GM12878 (cell line): ENCODE results near the gene PEX5. TPM values are rescaled to one million over a fixed set of nuclear protein-coding genes. Genes with fewer than 3 reads are reported as not detected.

Source experiments
- ATAC-seq: fragments of 200-7000 bp; cut with Tn5 transposase; 3 replicates; pipeline ENCODE4 v1.9.1; 2020; ENCODE audit warnings: mild to moderate bottlenecking, moderate library complexity
- BruUV-seq: library from RNA; stranded (reverse); fragments of 400-500 nt; replicated peaks from 2 replicates; lab custom pipeline; 2021; lab: Mats Ljungman, UMichigan
- CTCF ChIA-PET: fragments of 300-600 bp; sonication (Branson Sonifier 250); formaldehyde crosslinking; extraction: SDS; loops from one replicate; lab custom pipeline; 2021; ENCODE audit warnings: inconsistent platforms; lab: Yijun Ruan, JAX
- POLR2A ChIA-PET: fragments of 350-600 bp; formaldehyde crosslinking; extraction: SDS; loops from one replicate; lab custom pipeline; 2021; ENCODE audit warnings: inconsistent platforms; lab: Charles Lee
- RAD21 ChIA-PET: fragments of 300-600 bp; sonication (Branson Sonifier 250); formaldehyde crosslinking; loops from one replicate; lab custom pipeline; 2023; ENCODE audit warnings: antibody characterized with exemption; ENCODE audit not compliant: unreplicated experiment; lab: Charles Lee
- SMC1A ChIA-PET: fragments of 300-600 bp; sonication (Branson Sonifier 250); formaldehyde crosslinking; loops from one replicate; lab custom pipeline; 2023; ENCODE audit not compliant: unreplicated experiment, uncharacterized antibody; lab: Charles Lee
- DNase-seq: peaks from one replicate; pipeline ENCODE4 v3.0.0-alpha.2; 2011; ENCODE audit warnings: low read depth, low spot score
- FAIRE-seq: peaks from 3 replicates; lab custom pipeline; 2011; peaks lifted over from hg19 to GRCh38; lab: Jason Lieb, UNC
- H2AFZ ChIP-seq: 2 replicates; pipeline ENCODE4 v1.6.0; 2011; ENCODE audit warnings: low read depth, low read length, control low read depth; ENCODE audit not compliant: control insufficient read depth
- H3K27ac ChIP-seq: 2 replicates; pipeline ENCODE4 v1.5.1; 2011; ENCODE audit warnings: control low read depth; ENCODE audit not compliant: control insufficient read depth, insufficient read depth
- H3K27me3 ChIP-seq, 2 experiments: replicated peaks in 1 of 2; 2 replicates each; pipeline versions ENCODE4 v1.6.0 to v1.6.1; 2011; ENCODE audit warnings: low read length in 1 of 2; ENCODE audit not compliant: control insufficient read depth in 2 of 2, insufficient read depth in 2 of 2
- H3K36me3 ChIP-seq, 2 experiments: 2 replicates each; pipeline ENCODE4 v1.5.1; 2011; ENCODE audit warnings: low read length in 1 of 2; ENCODE audit not compliant: control insufficient read depth in 2 of 2, insufficient read depth in 2 of 2
- H3K4me1 ChIP-seq: 2 replicates; pipeline ENCODE4 v1.6.1; 2011; ENCODE audit warnings: mild to moderate bottlenecking, low read length, moderate library complexity, mixed read lengths; ENCODE audit not compliant: control insufficient read depth, insufficient read depth
- H3K4me2 ChIP-seq: 2 replicates; pipeline ENCODE4 v1.6.0; 2011; ENCODE audit warnings: control low read depth; ENCODE audit not compliant: control insufficient read depth, insufficient read depth
- H3K4me3 ChIP-seq: fragments of 200-600 bp; sonication (generic); 2 replicates; pipeline ENCODE4 v1.5.1; 2016
- H3K79me2 ChIP-seq: 2 replicates; pipeline ENCODE4 v1.6.0; 2011; ENCODE audit warnings: low read length; ENCODE audit not compliant: control insufficient read depth, insufficient read depth
- H3K9ac ChIP-seq: 2 replicates; pipeline ENCODE4 v1.8.0; 2011; ENCODE audit warnings: low read length, control low read depth, mixed read lengths; ENCODE audit not compliant: control insufficient read depth, insufficient read depth
- H3K9me3 ChIP-seq: replicated peaks from 3 replicates; pipeline ENCODE4 v1.5.1; 2011; ENCODE audit warnings: mild to moderate bottlenecking, low read length; ENCODE audit not compliant: control insufficient read depth, insufficient read depth
- H4K20me1 ChIP-seq: 2 replicates; pipeline ENCODE4 v1.6.0; 2011; ENCODE audit not compliant: control insufficient read depth, insufficient read depth
- ATF3 ChIP-seq: IDR thresholded peaks from 2 replicates; pipeline ENCODE4 v1.6.1; 2011; ENCODE audit warnings: low read depth, mild to moderate bottlenecking, low read length, moderate library complexity, borderline replicate concordance; ENCODE audit errors: extremely low read depth
- BCL3 ChIP-seq: IDR thresholded peaks from 2 replicates; pipeline ENCODE4 v1.6.1; 2011; ENCODE audit warnings: borderline replicate concordance, low read depth, mild to moderate bottlenecking, moderate library complexity, low read length; ENCODE audit not compliant: insufficient read depth, poor library complexity, severe bottlenecking
- ESRRA ChIP-seq: IDR thresholded peaks from 2 replicates; pipeline ENCODE4 v1.6.1; 2012; ENCODE audit warnings: mild to moderate bottlenecking, low read length, improper control_type of control experiment
- GATAD2B ChIP-seq: fragments of 450-650 bp; conservative IDR thresholded peaks from 2 replicates; pipeline ENCODE4 v1.6.1; 2017; ENCODE audit warnings: low read depth, mild to moderate bottlenecking, moderate library complexity
- IRF5 ChIP-seq: fragments of 450-650 bp; IDR thresholded peaks from 2 replicates; pipeline ENCODE4 v1.6.1; 2017; ENCODE audit warnings: borderline replicate concordance
- MAX ChIP-seq: IDR thresholded peaks from 2 replicates; pipeline ENCODE4 v1.6.1; 2012; ENCODE audit warnings: low read depth, low read length, improper control_type of control experiment
- MTA3 ChIP-seq: IDR thresholded peaks from 2 replicates; pipeline ENCODE4 v1.6.1; 2012; ENCODE audit warnings: low read length, inconsistent platforms, borderline replicate concordance
- MXI1 ChIP-seq: fragments of 150-350 bp; IDR thresholded peaks from 2 replicates; pipeline ENCODE4 v1.6.1; 2011; ENCODE audit warnings: low read depth, mild to moderate bottlenecking, inconsistent platforms, low read length, improper control_type of control experiment
- RCOR1 ChIP-seq: conservative IDR thresholded peaks from 2 replicates; pipeline ENCODE4 v1.6.1; 2012; ENCODE audit warnings: low read depth, low read length, improper control_type of control experiment
- SMAD1 ChIP-seq: fragments of 450-650 bp; IDR thresholded peaks from 2 replicates; pipeline ENCODE4 v1.6.1; 2018; ENCODE audit warnings: mild to moderate bottlenecking, low read depth; ENCODE audit not compliant: partially characterized antibody
- STAT3 ChIP-seq: IDR thresholded peaks from 2 replicates; pipeline ENCODE4 v1.6.1; 2011; ENCODE audit warnings: low read depth, low read length, improper control_type of control experiment
- TARDBP ChIP-seq: IDR thresholded peaks from 2 replicates; pipeline ENCODE4 v1.6.1; 2016; ENCODE audit warnings: borderline replicate concordance
- TCF3 ChIP-seq: IDR thresholded peaks from 2 replicates; pipeline ENCODE4 v1.6.1; 2012; ENCODE audit warnings: low read depth, mild to moderate bottlenecking, low read length, borderline replicate concordance; ENCODE audit not compliant: insufficient read depth
- TCF7 ChIP-seq: IDR thresholded peaks from 2 replicates; pipeline ENCODE4 v1.6.1; 2014; ENCODE audit warnings: antibody characterized with exemption, borderline replicate concordance
- WGBS: methylation state at CpG from one replicate; pipeline ENCODE4 v1.1.6; 2016; ENCODE audit warnings: low lambda C conversion rate; ENCODE audit not compliant: insufficient replicate concordance, insufficient coverage; ENCODE audit errors: missing lambda C conversion rate; 5-methylcytosine and 5-hydroxymethylcytosine counted together
- in situ Hi-C: fragments of 300-500 bp; cut with MboI; formaldehyde crosslinking; loops from 9 replicates; pipeline ENCODE4 v1.14.3; 2018; ENCODE audit warnings: mixed read lengths
- intact Hi-C: fragments of 100-400 bp; cut with micrococcal nuclease; formaldehyde crosslinking; loops from one replicate; pipeline ENCODE4 v1.14.2; 2022; ENCODE audit not compliant: unreplicated experiment
- polyA plus RNA-seq, 11 experiments: library from polyadenylated mRNA; depleted of rRNA in 4 of 11; unstranded in 6 of 11; stranded (reverse) in 5 of 11; fragments of >200 nt; fragmentation: Nextera tagmentation in 4 of 11; fragmentation: Illumina TruSeq in 1 of 11; extraction: Ambion mirVana in 4 of 11; extraction: Trizol in 1 of 11; gene quantifications; 1 replicate in 1 of 11; 2 replicates in 10 of 11; pipeline versions ENCODE4 v1.2.1 to v1.2.3, GENCODE V29; 2011 to 2016; ENCODE audit warnings: inconsistent platforms in 2 of 11, missing spikeins in 2 of 11, low read depth in 1 of 11
- total RNA-seq, 4 experiments: library from RNA; depleted of rRNA in 3 of 4; stranded (reverse); fragments of >200 nt in 3 of 4; fragmentation: Illumina TruSeq in 1 of 4; extraction: Trizol in 1 of 4; gene quantifications; 2 replicates each; pipeline versions ENCODE4 v1.2.1 to v1.2.3, GENCODE V29; 2013 to 2021

The PEX5 gene
- total and polyA plus RNA-seq, 10 of the 15 experiments (the other 5 are each of a cell fraction or from before 2014, with no cell fraction given) = 1.3 to 31.9 (median 13.1) TPM

GRCh38 chr12:7142809-7143465 lies 46.5 kb upstream of the PEX5 start (continued):
- no peak for TF ChIP-seq TARDBP
- TF ChIP-seq STAT3 = no peak
- no peak for TF ChIP-seq MAX
- no peak for TF ChIP-seq GATAD2B
- TF ChIP-seq BCL3 = no peak
- TF ChIP-seq ESRRA = no peak
- TF ChIP-seq MTA3 = no peak

GRCh38 chr12:7143564-7143963 lies 45.9 kb upstream of the PEX5 start:
- ATAC-seq (no peak), FAIRE-seq (no peak), DNase-seq (no peak)
- Histone ChIP-seq H3K27me3 (no peaks in the 10 kb centered on the region), H3K79me2 (no peaks in the 10 kb centered on the region), H3K4me1 (no peaks in the 10 kb centered on the region), H4K20me1 (no peaks in the 10 kb centered on the region; the same call in 1 of the 2 replicates), H3K9ac (no peak overlapping the region), H3K4me2 (no peak overlapping the region), H3K27ac (no peak overlapping the region), H3K36me3 (peaks cover 0 to 12% of the 10 kb centered on the region in 2 experiments), H3K4me3 (no peak overlapping the region), H3K9me3 (no peaks in the 10 kb centered on the region; the same call in 2 of the 3 replicates), H2AFZ (no peak overlapping the region)
- ChIA-PET CTCF (interaction anchor here (0.9 to 6.1 kb wide), 9 partner anchors 9 to 47 kb away, joined by 3 to 44 read pairs (median 4); partner anchors contain the start of gene C1RL), POLR2A (interaction anchor here (0.7 kb wide), 1 partner anchor 52 kb away, joined by 4 read pairs; no protein-coding TSS in a partner anchor), SMC1A (interaction anchor here (2.7 kb wide), 1 partner anchor 31 kb away, joined by 13 read pairs; no protein-coding TSS in a partner anchor), RAD21 (no interaction called here)
- in situ Hi-C loops (no loop called here), intact Hi-C loops (loop anchor here (2.0 to 5.0 kb wide), 3 partner anchors 45 to 494 kb away; partner anchors contain the start of gene PEX5)
- no TSS peak for BruUV-seq
- WGBS = 95% methylated on average over 7 of the region's 7 CpGs
- TF ChIP-seq RCOR1 (no peak), SMAD1 (no peak), MXI1 (no peak), TCF3 (no peak), TCF7 (no peak), ATF3 (no peak), IRF5 (no peak)
